HepG2 (cell line): ENCODE data around the gene PRKCE. TPM values are rescaled to one million over a fixed set of nuclear protein-coding genes. Genes with fewer than 3 reads are reported as not detected.

Experiments used
- FOSL2 ChIP-seq: sonication (generic); formaldehyde crosslinking; IDR thresholded peaks from 2 replicates; pipeline ENCODE4 v1.4.0; 2020; ENCODE audit warnings: missing genetic modification reagents
- FOXA3 ChIP-seq: IDR thresholded peaks from 2 replicates; pipeline ENCODE4 v1.6.1; 2016; ENCODE audit warnings: missing genetic modification reagents, missing compliant biosample characterization
- SP2 ChIP-seq: sonication (generic); formaldehyde crosslinking; IDR thresholded peaks from 2 replicates; pipeline ENCODE4 v1.5.1; 2020; ENCODE audit warnings: mild to moderate bottlenecking, missing genetic modification reagents
- ZBTB42 ChIP-seq: sonication (generic); formaldehyde crosslinking; IDR thresholded peaks from 2 replicates; pipeline ENCODE4 v1.5.0; 2020; ENCODE audit warnings: mild to moderate bottlenecking, missing genetic modification reagents
- ZFX ChIP-seq: sonication (generic); formaldehyde crosslinking; IDR thresholded peaks from 2 replicates; pipeline ENCODE4 v1.4.0; 2020; ENCODE audit warnings: mild to moderate bottlenecking, low read depth, missing genetic modification reagents, moderate library complexity
- ZKSCAN8 ChIP-seq: IDR thresholded peaks from 2 replicates; pipeline ENCODE4 v1.6.1; 2016; ENCODE audit warnings: borderline replicate concordance, missing genetic modification reagents, missing compliant biosample characterization
- ZMAT3 ChIP-seq: sonication (generic); formaldehyde crosslinking; conservative IDR thresholded peaks from 2 replicates; pipeline ENCODE4 v1.7.0; 2021; ENCODE audit warnings: missing genetic modification reagents
- ZMYM3 ChIP-seq: sonication (generic); formaldehyde crosslinking; IDR thresholded peaks from 2 replicates; pipeline ENCODE4 v1.5.1; 2020; ENCODE audit warnings: mild to moderate bottlenecking, missing genetic modification reagents
- ZNF180 ChIP-seq: sonication (generic); formaldehyde crosslinking; IDR thresholded peaks from 2 replicates; pipeline ENCODE4 v1.4.0; 2020; ENCODE audit warnings: low read depth, missing genetic modification reagents, borderline replicate concordance
- ZNF234 ChIP-seq: sonication (generic); formaldehyde crosslinking; conservative IDR thresholded peaks from 2 replicates; pipeline ENCODE4 v1.5.1; 2020; ENCODE audit warnings: mild to moderate bottlenecking, missing genetic modification reagents
- ZNF24 ChIP-seq: fragments of 450-650 bp; IDR thresholded peaks from 2 replicates; pipeline ENCODE4 v1.6.1; 2017; ENCODE audit warnings: antibody characterized with exemption, mild to moderate bottlenecking
- ZNF256 ChIP-seq: sonication (generic); formaldehyde crosslinking; conservative IDR thresholded peaks from 2 replicates; pipeline ENCODE4 v1.4.0; 2020; ENCODE audit warnings: missing genetic modification reagents
- ZNF451 ChIP-seq: sonication (generic); formaldehyde crosslinking; IDR thresholded peaks from 2 replicates; pipeline ENCODE4 v1.5.0; 2020; ENCODE audit warnings: mild to moderate bottlenecking, missing genetic modification reagents
- ZNF546 ChIP-seq: sonication (generic); formaldehyde crosslinking; conservative IDR thresholded peaks from 2 replicates; pipeline ENCODE4 v1.8.1; 2023; ENCODE audit warnings: mild to moderate bottlenecking, missing genetic modification reagents
- ZNF761 ChIP-seq: sonication (generic); formaldehyde crosslinking; conservative IDR thresholded peaks from 2 replicates; pipeline ENCODE4 v1.4.0; 2020; ENCODE audit warnings: mild to moderate bottlenecking, missing genetic modification reagents
- polyA plus RNA-seq, 8 experiments: library from polyadenylated mRNA; depleted of rRNA in 3 of 8; stranded (reverse) in 7 of 8; unstranded in 1 of 8; fragments of >200 nt; fragmentation: Illumina TruSeq in 4 of 8; extraction: Trizol in 4 of 8; gene quantifications; 2 replicates each; pipeline versions ENCODE4 v1.2.1 to v1.2.3, GENCODE V29; 2011 to 2016; ENCODE audit warnings: low read depth in 4 of 8, missing spikeins in 1 of 8, mixed read lengths in 1 of 8; ENCODE audit not compliant: insufficient read depth in 1 of 8
- total RNA-seq, 5 experiments: library from RNA; depleted of rRNA; stranded (reverse); fragments of >200 nt; fragmentation: Illumina TruSeq; extraction: Trizol; gene quantifications; 2 replicates each; pipeline ENCODE4 v1.2.3, GENCODE V29; 2016; ENCODE audit warnings: low read depth in 1 of 5
- TF ChIP-seq, protein P1 (sequence below): sonication (generic); formaldehyde crosslinking; IDR thresholded peaks from 2 replicates; pipeline ENCODE4 v1.4.0; 2020; ENCODE audit warnings: missing genetic modification reagents
- TF ChIP-seq, protein P2 (sequence below), 2 experiments: sonication (generic) in 1 of 2; formaldehyde crosslinking in 1 of 2; IDR thresholded peaks; 2 replicates each; pipeline versions ENCODE4 v1.5.1 to v1.6.1; 2011 to 2020; ENCODE audit warnings: borderline replicate concordance in 1 of 2, low read depth in 1 of 2, low read length in 1 of 2, mild to moderate bottlenecking in 1 of 2, missing genetic modification reagents in 1 of 2, moderate library complexity in 1 of 2
- TF ChIP-seq, protein P3 (sequence below): sonication (generic); formaldehyde crosslinking; IDR thresholded peaks from 2 replicates; pipeline ENCODE4 v1.4.0; 2020; ENCODE audit warnings: missing genetic modification reagents
- TF ChIP-seq, protein P4 (sequence below): IDR thresholded peaks from 2 replicates; pipeline ENCODE4 v1.6.1; 2016
- TF ChIP-seq, protein P5 (sequence below): sonication (generic); formaldehyde crosslinking; IDR thresholded peaks from 2 replicates; pipeline ENCODE4 v1.4.0; 2020; ENCODE audit warnings: mild to moderate bottlenecking, low read depth, missing genetic modification reagents

PRKCE gene
- total and polyA plus RNA-seq, 2 of the 13 experiments (the other 11 are each of a cell fraction or from before 2014, with no cell fraction given), result 1.0 to 3.9 TPM

DNA sequence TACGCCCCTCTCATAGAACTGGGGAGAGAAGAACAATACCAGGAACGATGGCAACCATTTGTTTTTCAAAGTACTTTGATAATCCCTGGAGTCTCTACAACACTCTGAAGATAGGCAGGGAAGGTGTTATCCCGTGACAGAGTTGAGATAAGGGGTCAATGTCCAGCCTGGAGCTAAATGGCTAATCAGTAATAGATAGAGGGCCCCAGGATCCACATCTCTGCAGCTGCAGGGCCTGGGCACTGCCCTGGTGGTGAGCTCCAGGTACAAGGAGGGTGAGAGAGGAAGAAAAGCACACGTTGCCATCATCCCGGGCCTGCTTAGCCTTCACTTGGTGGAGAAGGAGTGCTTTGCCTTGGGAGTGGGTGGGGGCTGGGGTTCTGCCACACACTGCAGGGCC lies 260.6 kb downstream of the PRKCE start (continued):
- TF ChIP-seq FOXA3 (CRISPR knock-in tag), result 0 out of 2 replicates have a peak, but pooled peaks have one; percentile 35
- TF ChIP-seq, protein P1, sequence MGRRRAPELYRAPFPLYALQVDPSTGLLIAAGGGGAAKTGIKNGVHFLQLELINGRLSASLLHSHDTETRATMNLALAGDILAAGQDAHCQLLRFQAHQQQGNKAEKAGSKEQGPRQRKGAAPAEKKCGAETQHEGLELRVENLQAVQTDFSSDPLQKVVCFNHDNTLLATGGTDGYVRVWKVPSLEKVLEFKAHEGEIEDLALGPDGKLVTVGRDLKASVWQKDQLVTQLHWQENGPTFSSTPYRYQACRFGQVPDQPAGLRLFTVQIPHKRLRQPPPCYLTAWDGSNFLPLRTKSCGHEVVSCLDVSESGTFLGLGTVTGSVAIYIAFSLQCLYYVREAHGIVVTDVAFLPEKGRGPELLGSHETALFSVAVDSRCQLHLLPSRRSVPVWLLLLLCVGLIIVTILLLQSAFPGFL (CRISPR knock-in tag), result no peak
- TF ChIP-seq SP2, result no peak
- TF ChIP-seq, protein P2, sequence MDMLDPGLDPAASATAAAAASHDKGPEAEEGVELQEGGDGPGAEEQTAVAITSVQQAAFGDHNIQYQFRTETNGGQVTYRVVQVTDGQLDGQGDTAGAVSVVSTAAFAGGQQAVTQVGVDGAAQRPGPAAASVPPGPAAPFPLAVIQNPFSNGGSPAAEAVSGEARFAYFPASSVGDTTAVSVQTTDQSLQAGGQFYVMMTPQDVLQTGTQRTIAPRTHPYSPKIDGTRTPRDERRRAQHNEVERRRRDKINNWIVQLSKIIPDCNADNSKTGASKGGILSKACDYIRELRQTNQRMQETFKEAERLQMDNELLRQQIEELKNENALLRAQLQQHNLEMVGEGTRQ (IDR thresholded peaks at IDR 0.05; ENCODE audit: low read depth, low read length), result no peak
- TF ChIP-seq, protein P2 (CRISPR knock-in tag; IDR thresholded peaks at IDR 0.05; ENCODE audit: borderline replicate concordance), result 0 out of 2 replicates have a peak, but pooled peaks have one; percentile 28
- no peak for TF ChIP-seq ZKSCAN8 (CRISPR knock-in tag)
- TF ChIP-seq ZNF234 (CRISPR knock-in tag), result no peak
- no peak for TF ChIP-seq ZNF256
- TF ChIP-seq ZNF546, result no peak
- TF ChIP-seq, protein P3, sequence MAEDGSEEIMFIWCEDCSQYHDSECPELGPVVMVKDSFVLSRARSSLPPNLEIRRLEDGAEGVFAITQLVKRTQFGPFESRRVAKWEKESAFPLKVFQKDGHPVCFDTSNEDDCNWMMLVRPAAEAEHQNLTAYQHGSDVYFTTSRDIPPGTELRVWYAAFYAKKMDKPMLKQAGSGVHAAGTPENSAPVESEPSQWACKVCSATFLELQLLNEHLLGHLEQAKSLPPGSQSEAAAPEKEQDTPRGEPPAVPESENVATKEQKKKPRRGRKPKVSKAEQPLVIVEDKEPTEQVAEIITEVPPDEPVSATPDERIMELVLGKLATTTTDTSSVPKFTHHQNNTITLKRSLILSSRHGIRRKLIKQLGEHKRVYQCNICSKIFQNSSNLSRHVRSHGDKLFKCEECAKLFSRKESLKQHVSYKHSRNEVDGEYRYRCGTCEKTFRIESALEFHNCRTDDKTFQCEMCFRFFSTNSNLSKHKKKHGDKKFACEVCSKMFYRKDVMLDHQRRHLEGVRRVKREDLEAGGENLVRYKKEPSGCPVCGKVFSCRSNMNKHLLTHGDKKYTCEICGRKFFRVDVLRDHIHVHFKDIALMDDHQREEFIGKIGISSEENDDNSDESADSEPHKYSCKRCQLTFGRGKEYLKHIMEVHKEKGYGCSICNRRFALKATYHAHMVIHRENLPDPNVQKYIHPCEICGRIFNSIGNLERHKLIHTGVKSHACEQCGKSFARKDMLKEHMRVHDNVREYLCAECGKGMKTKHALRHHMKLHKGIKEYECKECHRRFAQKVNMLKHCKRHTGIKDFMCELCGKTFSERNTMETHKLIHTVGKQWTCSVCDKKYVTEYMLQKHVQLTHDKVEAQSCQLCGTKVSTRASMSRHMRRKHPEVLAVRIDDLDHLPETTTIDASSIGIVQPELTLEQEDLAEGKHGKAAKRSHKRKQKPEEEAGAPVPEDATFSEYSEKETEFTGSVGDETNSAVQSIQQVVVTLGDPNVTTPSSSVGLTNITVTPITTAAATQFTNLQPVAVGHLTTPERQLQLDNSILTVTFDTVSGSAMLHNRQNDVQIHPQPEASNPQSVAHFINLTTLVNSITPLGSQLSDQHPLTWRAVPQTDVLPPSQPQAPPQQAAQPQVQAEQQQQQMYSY (CRISPR knock-in tag), result no peak
- TF ChIP-seq, protein P4, sequence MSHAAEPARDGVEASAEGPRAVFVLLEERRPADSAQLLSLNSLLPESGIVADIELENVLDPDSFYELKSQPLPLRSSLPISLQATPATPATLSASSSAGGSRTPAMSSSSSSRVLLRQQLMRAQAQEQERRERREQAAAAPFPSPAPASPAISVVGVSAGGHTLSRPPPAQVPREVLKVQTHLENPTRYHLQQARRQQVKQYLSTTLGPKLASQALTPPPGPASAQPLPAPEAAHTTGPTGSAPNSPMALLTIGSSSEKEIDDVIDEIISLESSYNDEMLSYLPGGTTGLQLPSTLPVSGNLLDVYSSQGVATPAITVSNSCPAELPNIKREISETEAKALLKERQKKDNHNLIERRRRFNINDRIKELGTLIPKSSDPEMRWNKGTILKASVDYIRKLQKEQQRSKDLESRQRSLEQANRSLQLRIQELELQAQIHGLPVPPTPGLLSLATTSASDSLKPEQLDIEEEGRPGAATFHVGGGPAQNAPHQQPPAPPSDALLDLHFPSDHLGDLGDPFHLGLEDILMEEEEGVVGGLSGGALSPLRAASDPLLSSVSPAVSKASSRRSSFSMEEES (CRISPR knock-in tag), result peak; percentile 79; the same call in 1 of the 2 replicates
- TF ChIP-seq ZNF761 (CRISPR knock-in tag), result no peak
- TF ChIP-seq ZNF451 (CRISPR knock-in tag), result no peak
- TF ChIP-seq ZNF180 (CRISPR knock-in tag), result no peak
- TF ChIP-seq ZBTB42 (CRISPR knock-in tag), result no peak
- TF ChIP-seq ZFX, result peak; percentile 34; the same call in 1 of the 2 replicates
- TF ChIP-seq, protein P5, sequence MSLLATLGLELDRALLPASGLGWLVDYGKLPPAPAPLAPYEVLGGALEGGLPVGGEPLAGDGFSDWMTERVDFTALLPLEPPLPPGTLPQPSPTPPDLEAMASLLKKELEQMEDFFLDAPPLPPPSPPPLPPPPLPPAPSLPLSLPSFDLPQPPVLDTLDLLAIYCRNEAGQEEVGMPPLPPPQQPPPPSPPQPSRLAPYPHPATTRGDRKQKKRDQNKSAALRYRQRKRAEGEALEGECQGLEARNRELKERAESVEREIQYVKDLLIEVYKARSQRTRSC (CRISPR knock-in tag), result no peak
- no peak for TF ChIP-seq ZMAT3 (CRISPR knock-in tag)
- TF ChIP-seq FOSL2 (CRISPR knock-in tag), result no peak
- no peak for TF ChIP-seq ZMYM3 (CRISPR knock-in tag)
- TF ChIP-seq ZNF24, result no peak
